Fibroblast of skin of left biceps (primary cell): ENCODE data around the gene PPARA.

ENCODE experiments used
- DNase-seq, 2 experiments: peaks; one replicate each; pipeline ENCODE4 v3.0.0-alpha.2; 2013; ENCODE audit warnings: low read depth in 2 of 2

PPARA gene

DNA sequence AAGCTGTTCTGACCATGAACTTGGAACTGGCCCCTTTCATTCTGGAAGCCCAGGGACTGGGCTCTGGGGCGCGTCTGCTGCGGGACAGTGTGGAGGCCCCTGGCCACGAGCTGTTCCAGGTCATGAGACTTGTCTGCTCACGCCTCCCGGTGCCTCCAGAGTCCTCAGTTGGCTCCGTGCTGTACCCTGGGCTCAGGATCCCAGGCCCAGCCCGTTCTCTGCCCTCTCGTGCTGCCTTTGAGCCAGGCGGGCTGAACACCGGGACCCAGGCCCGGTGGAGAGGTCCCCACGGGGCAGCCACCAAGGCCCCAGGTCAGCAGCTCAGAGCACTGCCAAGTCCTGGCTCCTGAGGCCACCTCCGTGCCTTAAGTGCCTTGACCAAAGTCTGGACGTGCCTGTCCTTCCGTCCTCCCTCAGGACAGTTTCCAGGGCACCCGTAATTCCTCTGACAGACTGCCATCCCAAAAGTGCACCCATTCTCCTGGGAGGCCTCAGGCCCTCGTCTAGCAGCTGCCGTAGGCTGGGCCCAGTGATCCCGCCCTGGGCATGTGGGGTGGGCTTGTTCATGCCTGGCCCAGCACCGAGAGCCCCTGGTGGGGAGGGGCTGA lies 36.3 kb upstream of the PPARA start:
- no peak for DNase-seq

GRCh38 chr22:46114518-46115387 lies 35.6 kb upstream of the PPARA start:
- DNase-seq = no peak

DNA sequence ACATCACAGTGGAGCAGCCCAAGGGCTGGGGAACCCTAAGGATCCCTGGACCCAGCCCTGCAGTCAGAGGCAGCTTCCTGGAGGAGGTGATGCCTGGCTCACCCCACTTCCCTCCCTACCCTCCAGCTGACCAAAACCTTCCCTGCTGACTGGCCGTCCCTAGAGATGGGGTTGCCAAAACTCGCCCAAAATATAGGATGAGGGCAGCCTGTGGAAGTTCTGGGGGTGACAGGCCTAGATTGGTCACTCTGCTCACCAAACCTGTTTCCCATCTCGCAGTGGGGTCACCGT lies 35.0 kb upstream of the PPARA start:
- DNase-seq = no peak

GRCh38 chr22:46115755-46116490 lies 34.4 kb upstream of the PPARA start:
- DNase-seq = no peak

- peak in 1 of 2 experiments; percentile 37 for DNase-seq
Measured at GRCh38 chr22:46116491-46116958, 33.8 kb upstream of the PPARA start.

- no peak for DNase-seq
Measured at GRCh38 chr22:46117206-46118199, 32.8 kb upstream of the PPARA start.

- DNase-seq = no peak
Measured at GRCh38 chr22:46119093-46119728, 31.1 kb upstream of the PPARA start.

DNA sequence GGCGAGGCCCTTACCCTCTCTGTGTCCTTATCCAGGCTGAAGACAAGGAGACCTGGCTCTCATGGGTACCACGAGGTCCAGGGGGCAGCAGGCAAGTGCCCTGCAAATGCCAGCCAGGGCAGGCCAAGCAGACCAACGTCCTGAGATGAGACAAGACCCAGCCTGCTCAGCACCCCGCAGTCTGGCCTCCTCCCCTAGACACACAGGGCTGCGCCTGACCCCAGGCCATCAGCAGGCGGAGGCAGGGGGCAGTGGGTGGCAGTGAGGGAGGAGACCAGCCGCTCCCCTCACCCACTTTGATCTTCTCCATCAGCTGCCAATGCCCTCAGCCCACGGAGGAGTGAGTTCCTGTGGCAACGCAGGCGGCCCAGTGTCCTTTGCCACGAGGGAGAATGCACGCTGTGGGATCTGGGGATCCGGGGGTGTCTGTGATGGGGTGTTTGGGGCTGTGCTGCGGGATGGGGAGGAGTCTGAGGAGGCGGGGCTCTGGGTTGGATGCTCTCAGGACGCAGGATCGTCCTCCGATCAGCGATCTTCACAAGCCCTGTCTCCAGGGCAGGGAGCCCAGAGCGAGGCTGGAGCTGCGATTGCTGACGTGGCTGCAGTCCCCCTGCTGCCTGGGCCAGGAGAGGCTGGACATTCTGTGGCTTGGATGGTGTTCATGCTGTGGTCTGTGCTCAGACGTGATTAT lies 30.5 kb upstream of the PPARA start:
- DNase-seq = peak in 1 of 2 experiments; percentile 10

DNA sequence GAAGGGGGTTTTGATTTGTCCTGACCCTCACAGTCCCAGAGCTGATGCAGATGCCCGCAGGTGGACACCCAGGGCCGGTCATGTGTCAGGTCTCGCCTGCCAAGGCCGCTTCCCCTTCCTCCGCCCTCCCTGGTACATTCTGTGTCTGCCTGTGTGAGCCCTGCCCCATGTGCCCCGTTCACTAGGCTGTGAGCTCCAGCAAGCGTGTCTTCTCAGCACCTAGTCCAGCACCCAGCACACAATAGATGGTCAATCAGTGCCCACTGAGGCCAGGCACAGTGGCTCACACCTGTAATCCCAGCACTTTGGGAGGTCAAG lies 29.9 kb upstream of the PPARA start:
- DNase-seq = no peak

DNA sequence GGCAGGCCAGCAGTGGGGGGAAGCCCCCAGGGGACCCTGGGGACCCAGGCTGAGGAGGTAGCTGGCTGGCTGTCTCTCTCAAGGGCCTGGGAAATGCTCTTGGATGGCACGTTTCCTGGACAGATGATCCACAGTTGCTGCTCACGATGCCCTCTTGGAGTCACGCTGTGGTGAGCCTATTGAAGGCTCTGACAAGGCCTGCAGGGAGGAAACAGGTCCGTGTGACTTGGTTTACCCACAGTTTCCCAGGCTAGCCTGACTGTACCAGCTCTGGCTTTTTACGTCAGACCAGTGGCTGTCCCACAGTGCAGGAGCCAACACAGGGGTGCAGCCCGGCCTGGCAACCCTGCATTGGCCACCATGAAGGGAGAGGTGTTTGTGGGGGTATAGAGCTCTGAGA lies 29.2 kb upstream of the PPARA start:
- no peak for DNase-seq

DNA sequence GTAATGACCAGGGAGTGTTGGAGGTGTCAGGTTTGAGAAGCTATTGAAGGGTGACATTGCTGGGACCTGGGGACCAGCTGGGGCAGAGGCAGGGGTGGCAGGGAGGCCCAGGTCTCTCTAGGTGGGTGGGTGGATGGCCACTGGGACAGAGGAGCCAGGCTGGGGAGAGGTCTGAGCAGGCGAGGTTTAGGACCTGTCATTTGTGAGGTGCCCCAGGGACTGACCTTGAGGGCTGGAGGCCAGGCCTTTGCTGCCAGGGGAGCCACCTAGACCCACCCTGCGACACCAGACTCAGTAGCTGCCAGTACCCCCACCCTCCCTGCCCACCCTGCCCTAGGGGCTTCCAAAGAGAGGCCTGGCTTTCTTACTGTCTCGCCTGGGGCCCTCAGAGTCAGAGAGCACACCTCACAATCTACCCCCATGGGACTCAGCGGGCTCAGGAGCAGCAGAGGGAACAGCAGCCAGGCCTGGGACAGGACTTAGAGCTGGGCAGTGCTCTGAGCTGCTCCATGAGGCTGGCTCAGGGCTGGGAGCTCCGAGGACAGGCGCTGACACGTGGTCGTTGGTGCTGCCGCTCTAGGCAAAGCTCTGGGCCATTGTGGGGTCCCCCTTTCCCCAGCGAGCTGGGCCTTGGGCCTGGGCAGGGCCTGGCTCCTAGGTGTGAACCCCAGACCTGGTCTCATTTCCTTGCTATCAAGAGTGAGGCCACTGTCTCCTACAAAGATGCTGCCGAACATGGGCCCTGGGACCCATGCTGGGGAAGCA lies 28.6 kb upstream of the PPARA start:
- DNase-seq = no peak

GRCh38 chr22:46122511-46122971 lies 27.8 kb upstream of the PPARA start:
- peak in 1 of 2 experiments; percentile 12 for DNase-seq

GRCh38 chr22:46122980-46123693 lies 27.2 kb upstream of the PPARA start:
- no peak for DNase-seq

GRCh38 chr22:46123694-46124382 lies 26.5 kb upstream of the PPARA start:
- DNase-seq = no peak

GRCh38 chr22:46124383-46125144 lies 25.8 kb upstream of the PPARA start:
- DNase-seq = no peak

- DNase-seq = no peak
Measured at GRCh38 chr22:46125311-46125710, 25.0 kb upstream of the PPARA start.
